ENCODE measurements around the gene CHRNA7. TPM values are rescaled to one million over a fixed set of nuclear protein-coding genes. Genes with fewer than 3 reads are reported as not detected.
A peak's percentile ranks its signal among the peaks of the same experiment; 100 is the strongest.

Gene CHRNA7
- total RNA-seq, result 6.8 and 9.5 TPM in 2 replicates
- long read RNA-seq, full-length matches to known transcripts, result 2 of 4 reads
- long read RNA-seq, partial matches to known transcripts, result 1 of 4 reads
- long read RNA-seq, other reads (novel, unspliced or antisense), result 1 of 4 reads

DNA sequence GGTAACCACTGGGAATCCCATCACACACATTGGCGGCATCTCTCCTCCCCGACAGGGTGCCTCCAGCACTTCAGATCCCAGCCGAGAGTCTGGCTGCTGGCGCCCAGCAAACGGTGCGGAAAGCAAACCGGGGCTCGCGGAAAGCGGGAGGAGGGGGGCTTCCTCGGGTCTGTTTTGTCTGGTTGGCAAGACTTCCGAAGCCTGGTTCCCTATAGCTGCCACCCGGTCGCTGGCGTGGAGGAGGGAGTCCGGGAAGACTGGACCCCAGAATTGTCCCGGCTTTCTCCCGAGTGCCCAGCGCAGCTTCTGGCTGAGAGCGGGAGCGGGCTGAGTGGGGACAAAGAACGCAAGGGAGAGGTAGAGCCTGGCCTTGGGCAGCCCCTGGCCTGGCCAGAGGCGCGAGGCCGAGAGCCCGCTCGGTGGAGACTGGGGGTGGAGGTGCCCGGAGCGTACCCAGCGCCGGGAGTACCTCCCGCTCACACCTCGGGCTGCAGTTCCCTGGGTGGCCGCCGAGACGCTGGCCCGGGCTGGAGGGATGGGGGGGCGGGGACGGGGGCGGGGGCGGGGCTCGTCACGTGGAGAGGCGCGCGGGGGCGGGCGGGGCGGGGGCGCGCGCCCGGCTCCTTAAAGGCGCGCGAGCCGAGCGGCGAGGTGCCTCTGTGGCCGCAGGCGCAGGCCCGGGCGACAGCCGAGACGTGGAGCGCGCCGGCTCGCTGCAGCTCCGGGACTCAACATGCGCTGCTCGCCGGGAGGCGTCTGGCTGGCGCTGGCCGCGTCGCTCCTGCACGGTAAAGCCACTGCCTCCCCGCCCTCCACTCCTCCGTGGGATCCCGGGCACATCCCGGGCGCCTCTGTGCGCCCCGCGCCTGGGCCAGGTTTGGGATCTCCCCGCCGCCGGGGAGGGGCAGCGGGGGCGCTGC, at the start of gene CHRNA7:
TSS of gene CHRNA7 (plus strand) at position 654 of the 920 bp plus-strand sequence. CDS start at position 734, 80 bp downstream.
- no peaks in the 10 kb centered on the region for H3K9me3 Mint-ChIP-seq
- TF ChIP-seq, protein P1, sequence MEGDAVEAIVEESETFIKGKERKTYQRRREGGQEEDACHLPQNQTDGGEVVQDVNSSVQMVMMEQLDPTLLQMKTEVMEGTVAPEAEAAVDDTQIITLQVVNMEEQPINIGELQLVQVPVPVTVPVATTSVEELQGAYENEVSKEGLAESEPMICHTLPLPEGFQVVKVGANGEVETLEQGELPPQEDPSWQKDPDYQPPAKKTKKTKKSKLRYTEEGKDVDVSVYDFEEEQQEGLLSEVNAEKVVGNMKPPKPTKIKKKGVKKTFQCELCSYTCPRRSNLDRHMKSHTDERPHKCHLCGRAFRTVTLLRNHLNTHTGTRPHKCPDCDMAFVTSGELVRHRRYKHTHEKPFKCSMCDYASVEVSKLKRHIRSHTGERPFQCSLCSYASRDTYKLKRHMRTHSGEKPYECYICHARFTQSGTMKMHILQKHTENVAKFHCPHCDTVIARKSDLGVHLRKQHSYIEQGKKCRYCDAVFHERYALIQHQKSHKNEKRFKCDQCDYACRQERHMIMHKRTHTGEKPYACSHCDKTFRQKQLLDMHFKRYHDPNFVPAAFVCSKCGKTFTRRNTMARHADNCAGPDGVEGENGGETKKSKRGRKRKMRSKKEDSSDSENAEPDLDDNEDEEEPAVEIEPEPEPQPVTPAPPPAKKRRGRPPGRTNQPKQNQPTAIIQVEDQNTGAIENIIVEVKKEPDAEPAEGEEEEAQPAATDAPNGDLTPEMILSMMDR (conservative IDR thresholded peaks at IDR 0.05), result peak; percentile 50
- H3K4me1 Mint-ChIP-seq, result peaks cover 21% of the 10 kb centered on the region
- no peak within 1 kb of the TSS for H3K27ac Mint-ChIP-seq (ENCODE audit: unreplicated experiment)
- H3K4me3 Mint-ChIP-seq, result peak within 1 kb of the TSS; percentile 90
- peaks cover 29% of the 10 kb centered on the region for H3K27me3 Mint-ChIP-seq (ENCODE audit: low read depth)
- H3K36me3 Mint-ChIP-seq (ENCODE audit: low read depth), result no peaks in the 10 kb centered on the region
- DNase-seq (ENCODE audit: low read depth, low spot score), result peak; percentile 67

DNA sequence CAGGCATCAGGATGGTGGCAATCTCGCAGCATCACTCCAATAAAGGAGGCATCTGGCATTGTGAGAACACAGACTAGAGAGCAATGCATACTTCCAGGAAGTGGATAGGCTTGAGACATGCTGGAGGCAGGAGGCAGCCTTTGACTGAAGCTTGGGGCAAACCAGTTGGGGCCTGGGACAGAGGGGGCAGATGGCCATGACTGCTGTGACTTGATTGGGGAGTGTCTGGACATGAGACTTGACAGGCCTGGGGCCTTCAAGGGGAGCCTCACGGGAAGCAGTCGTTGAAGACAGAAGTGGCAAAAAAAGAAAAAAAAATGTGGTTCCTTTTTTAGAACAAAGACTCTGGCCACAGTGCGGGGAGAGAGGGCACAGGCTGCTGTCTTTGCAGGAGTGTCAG, 44.7 kb upstream of the CHRNA7 start:
- TF ChIP-seq, protein P1 (conservative IDR thresholded peaks at IDR 0.05), result no peak
- no peak for DNase-seq (ENCODE audit: low read depth, low spot score)
- Mint-ChIP-seq H3K4me1 (peaks cover 6% of the 10 kb centered on the region), H3K27ac (ENCODE audit: unreplicated experiment) (peak overlapping the region; percentile 90), H3K9me3 (no peaks in the 10 kb centered on the region), H3K4me3 (no peak overlapping the region), H3K36me3 (ENCODE audit: low read depth) (no peaks in the 10 kb centered on the region), H3K27me3 (ENCODE audit: low read depth) (no peaks in the 10 kb centered on the region)

DNA sequence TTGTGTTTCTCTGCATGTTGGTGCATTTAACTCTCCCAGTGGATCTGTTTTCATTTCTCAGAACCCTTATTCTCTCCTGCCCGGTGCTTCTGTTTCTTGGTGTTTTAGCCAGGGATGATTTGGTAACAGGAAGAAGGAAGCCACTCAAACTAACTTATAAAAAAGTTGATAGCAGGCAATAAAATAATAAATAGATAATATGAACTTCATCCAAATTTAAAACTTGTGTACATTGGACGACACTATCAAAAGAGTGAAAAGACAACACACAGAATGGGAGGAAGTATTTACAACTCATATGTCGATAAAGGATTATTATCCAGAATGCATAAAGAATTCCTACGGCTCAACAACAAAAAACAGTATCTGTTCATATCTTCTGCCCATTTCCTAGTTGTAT, 37.3 kb upstream of the CHRNA7 start:
- TF ChIP-seq, protein P1 (conservative IDR thresholded peaks at IDR 0.05), result no peak
- no peak for DNase-seq (ENCODE audit: low read depth, low spot score)
- Mint-ChIP-seq H3K4me1 (no peaks in the 10 kb centered on the region), H3K9me3 (no peaks in the 10 kb centered on the region), H3K27me3 (ENCODE audit: low read depth) (peaks cover 2% of the 10 kb centered on the region), H3K36me3 (ENCODE audit: low read depth) (no peaks in the 10 kb centered on the region), H3K27ac (ENCODE audit: unreplicated experiment) (no peak overlapping the region), H3K4me3 (no peak overlapping the region)

DNA sequence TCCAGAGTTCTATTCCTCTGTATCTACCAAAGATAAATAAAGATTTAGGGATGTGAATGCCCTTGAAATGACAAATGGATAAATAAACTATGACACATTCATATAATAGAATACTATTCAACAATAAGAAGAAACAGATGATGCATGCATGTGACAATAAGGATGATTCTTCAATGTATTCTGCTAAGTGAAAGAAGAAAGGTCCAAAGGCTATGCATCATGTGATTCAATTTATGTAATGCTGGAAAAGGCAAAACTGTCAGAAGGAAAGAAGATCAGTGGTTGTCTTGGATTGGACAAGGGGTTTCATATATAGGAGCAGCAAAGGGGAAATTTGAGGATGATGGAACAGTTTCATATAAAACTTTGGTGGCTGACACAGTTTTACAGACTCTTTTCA, 32.6 kb upstream of the CHRNA7 start:
- Mint-ChIP-seq H3K4me1 (no peaks in the 10 kb centered on the region), H3K27ac (ENCODE audit: unreplicated experiment) (no peak overlapping the region), H3K27me3 (ENCODE audit: low read depth) (peaks cover 2% of the 10 kb centered on the region), H3K9me3 (no peaks in the 10 kb centered on the region), H3K4me3 (no peak overlapping the region), H3K36me3 (ENCODE audit: low read depth) (no peaks in the 10 kb centered on the region)
- TF ChIP-seq, protein P1 (conservative IDR thresholded peaks at IDR 0.05), result no peak
- DNase-seq (ENCODE audit: low read depth, low spot score), result no peak

DNA sequence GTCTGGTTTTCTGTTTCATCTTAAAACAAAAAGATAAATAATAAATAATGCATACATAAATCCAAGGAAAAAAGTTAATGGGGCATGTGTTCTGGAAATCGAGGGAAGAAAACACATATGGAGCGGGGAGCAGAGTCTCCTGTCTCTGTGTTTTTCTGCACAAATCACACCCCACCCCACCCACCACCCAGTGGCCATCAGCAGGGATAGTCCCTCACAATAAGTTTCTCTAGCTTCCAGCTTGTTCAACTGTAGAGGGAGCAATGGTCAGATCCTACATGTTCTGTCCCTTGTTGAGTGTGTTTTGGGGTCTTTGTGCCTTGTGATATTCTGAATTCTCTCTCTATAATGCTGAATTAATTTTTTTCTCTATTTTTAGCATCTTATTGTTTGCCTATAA, 26.8 kb upstream of the CHRNA7 start:
- Mint-ChIP-seq H3K9me3 (no peaks in the 10 kb centered on the region), H3K27me3 (ENCODE audit: low read depth) (no peaks in the 10 kb centered on the region), H3K4me3 (no peak overlapping the region), H3K4me1 (no peaks in the 10 kb centered on the region), H3K27ac (ENCODE audit: unreplicated experiment) (no peak overlapping the region), H3K36me3 (ENCODE audit: low read depth) (no peaks in the 10 kb centered on the region)
- TF ChIP-seq, protein P1 (conservative IDR thresholded peaks at IDR 0.05), result no peak
- DNase-seq (ENCODE audit: low read depth, low spot score), result no peak
